Neural cell (in vitro differentiated cells): Measurements from ENCODE around the gene ODF2L. TPM values are rescaled to one million over a fixed set of nuclear protein-coding genes. Genes with fewer than 3 reads are reported as not detected.

Source experiments
- H2AFZ ChIP-seq: fragments of 200-600, 300-800 bp; sonication (generic), shearing (Covaris generic); 2 replicates; pipeline ENCODE4 v1.6.0; 2014; ENCODE audit warnings: low read depth, mild to moderate bottlenecking, antibody characterized with exemption, low read length, moderate library complexity
- H3F3A ChIP-seq: fragments of 200-600 bp; shearing (Covaris generic); 2 replicates; pipeline ENCODE4 v1.6.1; 2016; ENCODE audit warnings: mild to moderate bottlenecking, moderate library complexity, mixed read lengths, antibody characterized with exemption, low read length; ENCODE audit not compliant: insufficient read depth, poor library complexity, severe bottlenecking
- H3K27ac ChIP-seq: fragments of 200-600, 300-800 bp; sonication (generic), shearing (Covaris generic); 2 replicates; pipeline ENCODE4 v1.5.1; 2014; ENCODE audit warnings: mild to moderate bottlenecking, low read length, moderate library complexity
- H3K27me3 ChIP-seq: fragments of 300-800, 200-600 bp; sonication (generic), shearing (Covaris generic); 2 replicates; pipeline ENCODE4 v1.6.0; 2014; ENCODE audit warnings: mild to moderate bottlenecking, low read depth, low read length, moderate library complexity; ENCODE audit not compliant: insufficient read depth
- H3K36me3 ChIP-seq: fragments of 300-800, 200-600 bp; sonication (generic), shearing (Covaris generic); 2 replicates; pipeline ENCODE4 v1.5.1; 2014; ENCODE audit warnings: mild to moderate bottlenecking, antibody characterized with exemption, low read length, moderate library complexity; ENCODE audit not compliant: insufficient read depth
- H3K4me2 ChIP-seq: fragments of 300-800, 200-600 bp; sonication (generic), shearing (Covaris generic); 2 replicates; pipeline ENCODE4 v1.6.0; 2014; ENCODE audit warnings: mild to moderate bottlenecking, low read length
- H3K4me3 ChIP-seq: fragments of 300-800, 200-600 bp; sonication (generic), shearing (Covaris generic); 2 replicates; pipeline ENCODE4 v1.5.1; 2014; ENCODE audit warnings: mild to moderate bottlenecking, low read length, moderate library complexity
- H3K79me2 ChIP-seq: fragments of 200-600 bp; shearing (Covaris generic); replicated peaks from 2 replicates; pipeline ENCODE4 v1.6.0; 2014; ENCODE audit warnings: mild to moderate bottlenecking, low read length, moderate library complexity; ENCODE audit not compliant: insufficient read depth
- H3K9ac ChIP-seq: fragments of 300-800, 200-600 bp; sonication (generic), shearing (Covaris generic); 2 replicates; pipeline ENCODE4 v1.6.1; 2016; ENCODE audit warnings: mild to moderate bottlenecking, low read length, mixed read lengths
- H3K9me2 ChIP-seq: fragments of 200-600 bp; shearing (Covaris generic); 2 replicates; pipeline ENCODE4 v1.6.1; 2016; ENCODE audit warnings: mild to moderate bottlenecking, low read length, mixed read lengths; ENCODE audit not compliant: insufficient read depth
- H3K9me3 ChIP-seq: fragments of 200-600, 300-800 bp; sonication (generic), shearing (Covaris generic); 2 replicates; pipeline ENCODE4 v1.6.1; 2016; ENCODE audit warnings: mild to moderate bottlenecking, mixed run types, low read length, moderate library complexity, mixed read lengths
- H4K20me1 ChIP-seq: fragments of 200-600 bp; shearing (Covaris generic); 2 replicates; pipeline ENCODE4 v1.6.1; 2016; ENCODE audit warnings: mild to moderate bottlenecking, mixed run types; ENCODE audit not compliant: insufficient read depth
- CTCF ChIP-seq: fragments of 450-650 bp; IDR thresholded peaks from 2 replicates; pipeline ENCODE4 v1.5.1; 2014; ENCODE audit warnings: antibody characterized with exemption, mild to moderate bottlenecking, moderate library complexity; ENCODE audit not compliant: poor library complexity, severe bottlenecking
- EP300 ChIP-seq: fragments of 450-650 bp; conservative IDR thresholded peaks from 2 replicates; pipeline ENCODE4 v1.6.1; 2014; ENCODE audit warnings: antibody characterized with exemption, mild to moderate bottlenecking, moderate library complexity; ENCODE audit not compliant: poor library complexity, severe bottlenecking
- EZH2 ChIP-seq: fragments of 200-600, 300-800 bp; shearing (Covaris generic), sonication (generic); IDR thresholded peaks from 2 replicates; pipeline ENCODE4 v1.6.1; 2014; ENCODE audit warnings: antibody characterized with exemption, low read length, borderline replicate concordance, mild to moderate bottlenecking; ENCODE audit not compliant: insufficient read depth, poor library complexity, severe bottlenecking
- MXI1 ChIP-seq: fragments of 450-650 bp; conservative IDR thresholded peaks from 2 replicates; pipeline ENCODE4 v1.6.1; 2014; ENCODE audit warnings: antibody characterized with exemption, mild to moderate bottlenecking; ENCODE audit not compliant: poor library complexity, severe bottlenecking
- POLR2AphosphoS5 ChIP-seq: IDR thresholded peaks from 2 replicates; pipeline ENCODE4 v1.6.1; 2012
- RAD21 ChIP-seq: fragments of 450-650 bp; conservative IDR thresholded peaks from 2 replicates; pipeline ENCODE4 v1.6.1; 2014; ENCODE audit warnings: antibody characterized with exemption, mild to moderate bottlenecking, moderate library complexity
- REST ChIP-seq: IDR thresholded peaks from 2 replicates; pipeline ENCODE4 v1.6.1; 2012; ENCODE audit warnings: borderline replicate concordance
- SMC3 ChIP-seq: fragments of 450-650 bp; conservative IDR thresholded peaks from 2 replicates; pipeline ENCODE4 v1.6.1; 2014; ENCODE audit warnings: antibody characterized with exemption, mild to moderate bottlenecking, moderate library complexity; ENCODE audit not compliant: poor library complexity
- TAF1 ChIP-seq: IDR thresholded peaks from 2 replicates; pipeline ENCODE4 v1.6.1; 2012; ENCODE audit warnings: low read depth
- polyA plus RNA-seq: library from polyadenylated mRNA; depleted of rRNA; stranded (reverse); fragments of >200 nt; gene quantifications from 2 replicates; pipeline ENCODE4 v1.2.3, GENCODE V29; 2014

The ODF2L gene
- polyA plus RNA-seq, 1 donor from 2014 or later, result 138 TPM

- no peak for TF ChIP-seq EZH2
Observed at GRCh38 chr1:86375688-86376087, 20.4 kb downstream of the ODF2L start (continued).

- H3K4me2 ChIP-seq, result no peak overlapping the region
- TF ChIP-seq CTCF (no peak), TAF1 (no peak)
- no peak overlapping the region for H3K9ac ChIP-seq
- peaks cover 2% of the 10 kb centered on the region for H3F3A ChIP-seq
- H3K9me3 ChIP-seq, result no peaks in the 10 kb centered on the region
- no peak overlapping the region for H3K27ac ChIP-seq
- no peaks in the 10 kb centered on the region for H3K27me3 ChIP-seq
- H2AFZ ChIP-seq, result no peak overlapping the region
- no peaks in the 10 kb centered on the region for H3K79me2 ChIP-seq
- no peak overlapping the region for H3K4me3 ChIP-seq
- H4K20me1 ChIP-seq, result no peaks in the 10 kb centered on the region
- no peaks in the 10 kb centered on the region for H3K9me2 ChIP-seq
- peaks cover 25% of the 10 kb centered on the region for H3K36me3 ChIP-seq
Observed at GRCh38 chr1:86370601-86371022, 25.5 kb downstream of the ODF2L start.

- Histone ChIP-seq H2AFZ (no peak overlapping the region), H3K79me2 (no peaks in the 10 kb centered on the region), H4K20me1 (no peaks in the 10 kb centered on the region), H3K9me3 (no peaks in the 10 kb centered on the region), H3K9ac (no peak overlapping the region), H3K27ac (no peak overlapping the region), H3F3A (no peaks in the 10 kb centered on the region), H3K27me3 (no peaks in the 10 kb centered on the region), H3K36me3 (peaks cover 5% of the 10 kb centered on the region), H3K9me2 (no peaks in the 10 kb centered on the region), H3K4me2 (no peak overlapping the region), H3K4me3 (no peak overlapping the region)
- TF ChIP-seq POLR2AphosphoS5, result no peak
- TF ChIP-seq REST, result no peak
- no peak for TF ChIP-seq SMC3
- no peak for TF ChIP-seq CTCF
- no peak for TF ChIP-seq RAD21
- TF ChIP-seq EP300, result no peak
- no peak for TF ChIP-seq EZH2
- TF ChIP-seq TAF1, result no peak
- no peak for TF ChIP-seq MXI1
Observed at GRCh38 chr1:86365896-86366295, 30.2 kb downstream of the ODF2L start.
